Posterior vena cava (tissue), 2 donors: ENCODE data around the gene NDST3. TPM values are rescaled to one million over a fixed set of nuclear protein-coding genes. Genes with fewer than 3 reads are reported as not detected.

Experiments
- DNase-seq: peaks from one replicate; pipeline ENCODE4 v3.0.0-alpha.2; 2020; ENCODE audit warnings: low spot score
- intact Hi-C, 2 donors: fragments of 100-400 bp; cut with DNase I; formaldehyde crosslinking; loops; one replicate each; pipeline versions ENCODE4 v1.14.1 to v1.14.2; 2022 to 2023
- total RNA-seq, 2 donors: library from RNA; stranded (reverse); fragmentation: NEBNext Ultra II Directional; extraction: Animal tissue kit (Norgen Biotek cat#: 25700); gene quantifications; one replicate each; pipeline ENCODE4 v1.2.1, GENCODE V29; 2021
- donor health status: DM: yes; HTN: yes; CAD: no.
- donor health status: DM: yes; HTN: yes; CAD: no.

NDST3 gene
- total RNA-seq, 2 donors from 2014 or later, result 0.10 TPM; not detected in 1

DNA sequence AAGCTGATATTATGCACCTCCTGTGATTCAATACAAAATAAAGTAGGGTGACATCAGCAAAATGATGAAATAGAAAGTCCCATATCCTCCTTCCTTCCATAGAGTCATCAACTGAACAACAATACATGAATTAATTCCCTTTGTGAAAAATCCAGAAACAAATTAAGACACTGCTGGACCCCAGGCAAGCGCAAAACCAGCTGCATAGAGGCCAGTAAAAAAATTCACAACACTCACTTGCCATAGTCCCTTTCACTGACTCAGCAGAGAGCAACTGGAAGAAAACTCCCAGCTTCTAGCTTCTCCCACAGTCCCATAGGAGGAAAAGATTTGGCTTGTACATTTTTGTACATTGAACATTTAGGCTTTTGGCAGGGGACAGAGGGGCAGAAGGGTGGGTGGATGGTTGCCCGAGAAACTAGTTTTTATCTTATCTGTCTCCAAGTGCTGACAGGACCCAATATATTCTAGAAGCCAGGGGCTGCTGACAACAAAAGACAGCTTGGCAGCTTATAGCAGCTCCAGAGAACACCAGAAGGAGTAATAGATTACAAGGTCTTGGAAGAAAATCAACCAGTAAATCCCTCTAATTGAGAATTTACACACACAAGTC is 124.6 kb downstream of the NDST3 start:
- DNase-seq, result no peak
- intact Hi-C loops, result no loop called here

- DNase-seq, result no peak
- intact Hi-C loops, result no loop called here
Observed at GRCh38 chr4:118167306-118167705, 133.0 kb downstream of the NDST3 start.

DNA sequence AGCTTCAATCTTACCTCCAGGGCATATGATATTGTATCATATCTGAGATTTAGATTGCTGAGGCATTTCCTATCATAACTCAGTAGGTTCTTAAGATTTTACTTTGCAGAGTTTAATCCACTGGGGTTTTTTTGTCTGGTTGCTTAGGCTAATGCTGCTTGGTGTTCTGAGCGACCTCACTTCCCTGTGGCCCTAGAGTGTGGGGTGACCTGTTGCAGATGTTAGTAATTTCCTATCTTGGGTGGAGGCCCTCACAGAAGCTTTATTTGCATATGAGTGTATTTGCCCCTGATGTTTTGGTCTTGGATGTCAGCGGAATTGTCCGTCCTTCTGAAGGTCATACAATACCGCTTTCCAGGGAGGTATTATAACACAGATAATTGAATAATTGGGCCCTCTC is 137.1 kb downstream of the NDST3 start:
- DNase-seq, result no peak
- intact Hi-C loops, result no loop called here

- no peak for DNase-seq
- intact Hi-C loops, result no loop called here
Observed at GRCh38 chr4:118173126-118173525, 138.8 kb downstream of the NDST3 start.

DNA sequence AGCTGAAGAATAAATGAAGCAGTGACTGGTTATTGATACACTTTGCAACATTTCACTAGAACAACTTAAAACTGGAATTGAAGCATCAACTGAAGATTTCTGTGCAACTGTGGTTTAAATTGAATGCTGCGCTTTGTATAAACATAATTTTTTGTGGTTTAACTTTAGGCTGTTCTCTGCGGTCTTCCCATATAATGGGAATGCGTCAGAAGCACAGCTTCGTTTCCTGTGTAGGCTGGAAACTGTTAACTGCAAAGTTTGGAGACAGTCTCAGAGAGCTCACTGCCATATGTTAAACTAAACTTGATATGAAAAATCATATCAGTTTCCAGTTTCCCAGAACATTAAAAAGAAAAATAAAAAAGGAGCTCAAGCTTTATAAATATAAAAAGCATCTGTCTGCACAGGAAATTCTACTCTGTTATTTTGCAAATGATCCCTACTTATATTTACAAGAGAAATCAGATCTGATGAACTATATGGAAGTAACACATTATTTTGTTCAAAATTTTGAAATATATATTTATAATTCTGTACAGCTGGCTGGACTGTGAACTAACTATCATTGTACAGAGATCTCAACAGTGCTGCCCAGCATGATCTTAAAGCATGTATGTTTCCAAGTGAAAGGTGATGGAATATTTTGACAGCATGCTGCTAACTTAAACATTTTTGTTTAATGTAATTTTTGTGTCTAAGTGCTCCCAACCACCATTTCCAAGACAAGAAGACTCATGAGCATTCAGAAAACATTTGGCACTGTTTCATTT is 139.9 kb downstream of the NDST3 start:
- intact Hi-C loops, result no loop called here
- no peak for DNase-seq

- intact Hi-C loops, result no loop called here
- DNase-seq, result no peak
Observed at GRCh38 chr4:118175506-118175905, 141.2 kb downstream of the NDST3 start.

DNA sequence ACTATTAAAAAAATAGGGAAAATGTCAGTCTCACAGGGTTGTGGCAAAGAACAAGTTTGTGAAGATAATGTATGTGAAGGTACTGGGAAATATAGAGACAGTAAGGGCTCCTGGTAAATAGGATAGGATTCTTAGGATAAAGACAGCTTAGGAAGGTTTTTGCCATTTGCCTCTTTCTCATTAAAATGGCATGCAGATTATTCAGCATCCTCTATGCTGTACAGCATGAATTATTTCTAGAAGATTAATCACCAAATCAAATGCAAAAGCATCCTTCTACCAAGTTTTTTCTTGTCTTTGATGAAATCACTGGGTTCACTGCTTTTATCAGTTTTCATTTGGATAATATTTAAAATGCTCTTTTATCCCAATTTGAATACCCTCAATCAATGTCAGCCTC is 142.8 kb downstream of the NDST3 start:
- intact Hi-C loops, result no loop called here
- no peak for DNase-seq

DNA sequence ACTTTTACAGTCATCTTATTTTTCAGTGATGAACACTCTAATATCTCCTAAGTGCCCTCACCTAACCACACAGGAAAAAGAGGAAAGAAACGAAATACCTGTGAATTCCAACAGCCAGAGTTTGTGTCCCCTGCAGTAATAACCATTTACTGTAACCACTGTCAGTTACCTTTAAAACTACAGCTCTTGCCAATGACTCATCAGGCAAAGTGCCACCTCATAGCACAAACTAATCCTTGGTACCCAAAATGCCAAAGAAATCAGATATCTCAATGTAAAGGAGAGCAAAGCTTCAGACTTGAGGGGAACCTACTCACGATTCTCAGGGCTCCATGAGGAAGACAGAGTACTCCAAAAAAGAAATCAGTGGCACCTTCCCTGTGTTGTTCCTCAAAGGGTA is 146.5 kb downstream of the NDST3 start:
- intact Hi-C loops, result no loop called here
- no peak for DNase-seq

DNA sequence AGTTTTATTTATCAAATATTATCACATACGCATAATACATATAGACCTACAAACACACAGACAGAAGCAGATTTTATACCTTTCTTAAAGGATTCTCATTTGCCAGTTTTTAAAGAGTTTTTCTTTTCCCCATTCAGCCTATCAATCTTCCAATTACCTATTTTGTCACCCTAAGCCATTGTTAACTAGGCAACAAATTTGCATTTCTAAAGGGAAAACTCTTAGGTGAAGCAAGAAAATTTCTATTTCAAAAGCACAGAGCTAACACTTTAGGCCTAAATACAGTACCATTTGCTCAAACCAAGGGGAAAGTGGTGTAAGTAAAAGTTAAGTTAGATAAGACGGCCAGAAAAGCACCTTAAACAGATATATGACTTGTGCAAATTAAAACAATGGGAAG is 156.6 kb downstream of the NDST3 start:
- intact Hi-C loops, result loop anchor here in 1 of 2 donors (10.0 kb wide), 1 partner anchor 1856 kb away; no protein-coding TSS in a partner anchor
- no peak for DNase-seq

- intact Hi-C loops, result loop anchor here in 1 of 2 donors (10.0 kb wide), 1 partner anchor 1859 kb away; no protein-coding TSS in a partner anchor
- no peak for DNase-seq
Observed at GRCh38 chr4:118193421-118193820, 159.1 kb downstream of the NDST3 start.

DNA sequence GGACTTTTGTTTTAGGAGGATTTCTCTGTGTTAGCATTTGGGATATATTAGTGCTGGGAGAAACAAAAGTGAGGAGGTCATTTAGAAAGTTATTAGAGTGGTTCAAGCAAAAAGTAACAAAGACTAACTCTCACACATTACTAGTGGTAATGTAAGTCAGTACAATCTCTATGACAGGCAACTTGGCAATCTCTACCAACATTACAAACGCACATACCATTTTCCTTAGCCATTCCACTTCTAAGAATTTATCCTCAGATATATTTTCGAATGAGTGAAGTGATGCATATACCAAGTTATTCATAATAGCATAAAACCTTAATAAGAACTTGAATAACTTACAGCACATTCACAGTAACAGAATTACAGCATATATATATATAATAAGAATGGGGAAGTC is 172.3 kb downstream of the NDST3 start:
- intact Hi-C loops, result no loop called here
- DNase-seq, result no peak

DNA sequence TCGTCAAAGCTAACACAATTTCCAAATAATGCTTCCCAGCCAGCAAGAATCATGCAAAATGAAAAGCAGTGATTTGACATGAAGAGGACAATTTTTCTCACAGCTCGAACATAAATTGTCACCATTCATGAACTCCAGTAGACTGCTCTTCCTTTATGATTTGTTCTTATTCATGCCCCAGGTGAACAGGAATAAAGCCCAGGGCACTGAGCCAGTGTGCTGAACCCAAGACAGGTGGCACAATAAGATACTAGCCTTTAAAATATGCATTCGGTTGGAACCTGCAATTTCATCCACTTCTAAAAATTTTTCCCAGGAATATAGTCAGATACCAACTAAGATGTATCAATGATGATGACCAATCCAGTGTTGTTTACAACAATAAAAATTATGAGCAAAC is 178.8 kb downstream of the NDST3 start:
- DNase-seq, result no peak

DNA sequence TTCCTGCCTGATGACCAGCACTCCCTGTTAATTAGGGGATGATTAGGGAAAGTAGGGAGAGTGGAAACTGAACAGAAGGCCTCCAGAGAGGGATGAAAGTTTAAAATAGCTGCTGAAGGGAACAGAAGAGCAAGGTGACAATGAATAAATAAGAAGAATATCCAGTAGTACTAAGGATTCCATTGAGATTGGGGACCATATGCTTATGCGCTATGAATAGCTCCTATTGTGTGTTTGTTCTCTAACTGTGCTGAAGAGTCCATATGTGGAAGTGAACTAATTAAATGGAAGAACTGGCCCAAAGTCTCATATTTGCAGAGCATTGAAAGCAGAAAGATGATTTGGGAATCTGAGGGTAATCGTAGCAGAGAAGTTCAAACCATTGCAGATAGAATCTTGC is 181.5 kb downstream of the NDST3 start:
- intact Hi-C loops, result no loop called here
- DNase-seq, result no peak

More for the DNA sequence above, 178.8 kb downstream of the NDST3 start:
- intact Hi-C loops, result no loop called here

DNA sequence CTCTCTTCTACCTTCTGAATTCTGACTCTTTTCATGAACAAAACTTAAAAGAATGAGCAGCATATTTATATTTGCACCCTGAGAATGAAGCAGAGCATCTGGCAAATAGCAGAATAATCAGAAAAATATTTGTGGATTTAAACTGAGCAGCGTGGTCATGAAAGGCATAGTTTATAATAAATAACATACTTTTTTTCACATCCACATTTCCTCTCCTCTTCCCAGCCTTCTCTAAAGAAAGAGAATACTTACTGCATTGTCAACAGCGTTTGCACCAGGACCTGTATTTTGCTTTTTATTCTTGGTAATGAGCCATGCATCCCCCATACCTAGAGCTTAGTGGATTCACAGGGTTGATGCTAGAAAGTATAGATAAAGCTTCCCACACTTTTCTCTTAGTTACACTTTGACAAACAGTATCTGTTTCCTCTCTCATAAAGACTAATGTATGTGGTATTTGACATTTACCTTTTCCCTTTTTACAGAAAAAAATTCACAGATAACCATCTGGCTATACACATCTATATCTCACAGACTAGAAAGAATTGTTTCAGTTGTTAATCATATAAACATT is 187.0 kb downstream of the NDST3 start:
- no peak for DNase-seq
- intact Hi-C loops, result no loop called here

DNA sequence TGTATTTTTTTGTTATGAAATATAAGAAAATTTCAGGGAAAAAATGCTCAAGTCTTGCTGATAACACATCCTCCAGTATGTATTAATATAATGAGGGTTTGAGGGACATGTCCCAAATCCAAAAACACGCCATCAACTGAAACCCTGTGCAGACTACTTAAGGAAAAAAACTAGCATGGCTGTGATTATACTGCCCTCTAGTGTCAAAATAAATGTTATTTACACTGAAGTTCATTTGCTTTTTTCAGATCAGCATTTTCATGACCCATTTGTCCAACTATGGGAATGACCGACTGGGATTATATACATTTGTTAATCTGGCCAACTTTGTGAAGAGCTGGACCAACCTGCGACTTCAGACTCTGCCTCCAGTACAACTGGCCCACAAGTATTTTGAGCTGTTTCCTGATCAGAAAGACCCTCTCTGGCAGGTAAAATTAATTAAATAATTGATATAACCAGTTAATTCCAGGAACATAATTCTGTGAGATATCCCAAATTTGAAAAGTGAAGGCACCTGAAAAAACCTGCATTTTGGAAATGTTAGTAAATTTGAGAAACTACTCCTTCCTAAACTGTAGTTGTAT is 190.1 kb downstream of the NDST3 start:
- no peak for DNase-seq
- intact Hi-C loops, result no loop called here

DNA sequence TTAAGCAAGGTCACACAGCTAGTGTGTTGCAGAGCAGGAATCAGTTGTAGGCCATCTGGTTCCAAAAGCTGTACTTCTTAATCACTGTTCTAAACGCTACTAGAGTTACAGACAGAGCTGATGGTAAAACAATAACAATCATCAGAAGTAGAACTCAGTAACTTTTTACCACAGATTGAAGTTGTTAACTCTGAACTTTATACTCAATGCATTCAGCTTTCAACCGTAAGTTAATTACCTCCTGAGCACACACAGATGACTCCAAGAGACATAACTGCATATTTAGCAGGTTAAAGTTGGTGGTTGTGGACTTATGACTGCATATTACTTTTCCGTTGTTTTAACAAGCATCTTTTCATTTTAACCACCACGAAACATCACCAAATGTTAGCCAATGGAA is 191.2 kb downstream of the NDST3 start:
- no peak for DNase-seq
- intact Hi-C loops, result no loop called here

GRCh38 chr4:118226311-118227010 is 192.2 kb downstream of the NDST3 start:
- no peak for DNase-seq
- intact Hi-C loops, result no loop called here

GRCh38 chr4:118235566-118236120 is 201.4 kb downstream of the NDST3 start:
- intact Hi-C loops, result no loop called here
- no peak for DNase-seq

- no peak for DNase-seq
- intact Hi-C loops, result no loop called here
Observed at GRCh38 chr4:118237531-118237930, 203.2 kb downstream of the NDST3 start.
